Urothelium cell line (cell line): ENCODE measurements around the gene CHRNA4.
"Not testable (repeated sequence)": the region's sequence is repeated elsewhere in the genome, so short reads cannot be mapped to it uniquely, and the experiment has no call there.

Experiments used
- DNase-seq: peaks from one replicate; pipeline ENCODE4 v3.0.0; 2011; ENCODE audit warnings: low spot score, mixed read lengths
- FAIRE-seq: peaks from 2 replicates; lab custom pipeline; 2011; peaks lifted over from hg19 to GRCh38; lab: Jason Lieb, UNC

Gene CHRNA4

GRCh38 chr20:63350597-63351325 lies 10.4 kb downstream of the CHRNA4 start:
- FAIRE-seq: peak; percentile 99
- no peak for DNase-seq

GRCh38 chr20:63350196-63350595 lies 11.0 kb downstream of the CHRNA4 start:
- peak; percentile 99 for FAIRE-seq
- no peak for DNase-seq

GRCh38 chr20:63349516-63349895 lies 11.6 kb downstream of the CHRNA4 start:
- no peak for DNase-seq
- no peak for FAIRE-seq

DNA sequence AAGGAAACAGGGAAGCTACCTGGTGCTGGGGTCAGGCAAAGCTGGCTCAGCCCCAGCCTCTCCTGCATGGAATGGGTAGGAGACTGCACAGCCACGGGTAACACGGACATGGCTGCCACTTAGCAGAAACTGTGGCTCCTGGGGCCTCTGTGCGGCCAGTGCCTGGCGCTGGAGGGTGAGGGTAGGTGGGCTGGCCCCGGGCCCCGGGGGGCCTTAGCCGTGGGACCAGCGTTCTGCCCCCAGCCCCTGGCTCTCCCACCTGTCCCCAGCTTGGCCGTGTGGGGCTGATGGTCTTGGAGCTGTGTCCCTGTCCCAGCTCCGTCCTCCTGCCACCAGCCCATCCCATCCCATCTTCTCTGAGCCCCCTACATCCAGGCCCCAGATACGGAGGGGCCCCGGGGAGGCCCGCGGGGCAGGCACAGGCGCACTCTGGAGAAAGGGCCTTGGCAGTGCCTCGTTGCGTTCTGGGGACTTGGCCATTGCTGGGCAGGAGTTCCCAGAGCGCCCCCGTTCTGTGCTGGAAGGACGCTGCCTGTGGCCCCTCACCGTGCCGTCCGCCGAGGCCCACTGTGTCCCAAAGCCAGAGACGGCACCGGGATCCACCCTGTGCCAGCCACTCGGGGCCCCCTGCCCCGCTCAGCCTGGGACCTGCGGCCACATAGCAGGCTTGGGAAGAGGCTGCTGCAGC lies 12.2 kb downstream of the CHRNA4 start:
- DNase-seq (no peak), FAIRE-seq (no peak)

DNA sequence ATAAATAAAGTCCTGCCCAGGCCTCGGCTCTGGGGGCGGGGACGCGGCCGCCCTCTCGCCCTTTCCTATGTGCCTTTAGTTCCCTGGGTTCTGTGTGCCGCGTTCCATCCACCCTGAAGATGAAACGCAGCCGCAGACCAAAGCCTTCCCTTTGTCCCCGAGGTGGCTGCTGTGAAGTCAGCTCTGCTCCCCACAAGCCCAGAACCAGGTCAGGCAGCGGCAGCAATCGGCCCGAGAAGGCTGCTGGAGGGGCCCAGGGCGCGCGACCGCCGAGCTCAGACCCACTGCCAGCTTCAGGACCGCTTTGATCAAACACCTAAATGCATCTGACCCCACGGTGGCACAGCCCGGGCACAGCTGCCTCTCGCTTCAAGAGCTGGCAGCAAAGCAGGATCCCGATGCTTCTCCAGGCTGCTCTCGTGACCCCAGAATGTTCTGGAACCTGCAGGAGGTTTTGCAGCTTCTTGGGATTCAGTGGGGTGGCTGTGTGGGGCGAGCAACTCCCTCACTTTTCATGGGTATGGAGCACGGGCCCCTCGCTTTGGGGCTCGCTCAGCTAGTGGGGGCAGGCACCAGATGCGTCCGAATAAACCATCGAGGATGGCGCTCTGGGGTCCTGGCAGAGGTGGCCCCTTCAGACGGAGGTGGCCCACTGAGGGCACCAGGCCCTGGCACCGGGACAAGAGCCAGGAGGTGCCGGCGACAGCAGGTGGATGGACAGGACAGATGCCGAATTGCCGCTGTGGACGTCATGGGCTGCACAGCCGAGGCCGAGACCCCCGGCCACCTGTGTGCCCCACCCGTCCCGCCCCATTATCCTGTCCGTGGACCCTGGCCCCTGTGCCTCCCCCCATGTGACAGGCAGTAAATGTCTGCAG lies 13.0 kb downstream of the CHRNA4 start:
- FAIRE-seq: no peak
- DNase-seq: no peak

DNA sequence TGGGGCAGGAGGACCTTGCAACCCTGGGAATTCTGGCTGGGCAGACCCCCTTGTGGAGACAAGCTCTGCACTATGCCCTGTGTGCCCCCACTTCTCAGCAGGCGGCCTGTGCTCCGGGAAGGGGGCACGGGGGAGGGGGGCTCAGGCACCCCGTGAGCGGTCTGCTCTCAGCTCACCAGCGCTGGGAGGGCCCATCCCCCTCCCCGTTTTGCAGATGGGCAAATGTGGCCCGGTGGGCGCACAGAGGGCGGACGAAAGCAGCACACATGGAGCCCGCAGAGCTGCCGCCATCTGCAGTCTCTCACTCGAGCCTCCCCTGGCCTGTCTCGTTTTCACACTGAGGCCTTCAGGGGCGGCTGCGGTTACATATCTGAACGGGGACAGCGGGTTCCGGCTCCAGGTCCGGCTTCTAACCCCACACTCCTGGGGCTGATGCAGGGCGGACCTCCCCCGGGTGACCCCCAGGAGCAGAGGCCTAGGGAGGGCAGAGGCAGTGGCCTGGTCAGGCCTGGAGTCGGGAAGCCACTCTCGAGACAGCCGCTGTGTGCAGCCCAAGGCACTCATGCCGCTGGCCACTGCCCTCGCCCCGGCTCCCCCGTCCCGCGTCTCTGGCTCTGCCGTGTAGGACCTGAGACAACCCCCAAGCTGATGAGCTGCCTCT lies 13.9 kb downstream of the CHRNA4 start:
- DNase-seq: no peak
- peak; percentile 74 for FAIRE-seq

DNA sequence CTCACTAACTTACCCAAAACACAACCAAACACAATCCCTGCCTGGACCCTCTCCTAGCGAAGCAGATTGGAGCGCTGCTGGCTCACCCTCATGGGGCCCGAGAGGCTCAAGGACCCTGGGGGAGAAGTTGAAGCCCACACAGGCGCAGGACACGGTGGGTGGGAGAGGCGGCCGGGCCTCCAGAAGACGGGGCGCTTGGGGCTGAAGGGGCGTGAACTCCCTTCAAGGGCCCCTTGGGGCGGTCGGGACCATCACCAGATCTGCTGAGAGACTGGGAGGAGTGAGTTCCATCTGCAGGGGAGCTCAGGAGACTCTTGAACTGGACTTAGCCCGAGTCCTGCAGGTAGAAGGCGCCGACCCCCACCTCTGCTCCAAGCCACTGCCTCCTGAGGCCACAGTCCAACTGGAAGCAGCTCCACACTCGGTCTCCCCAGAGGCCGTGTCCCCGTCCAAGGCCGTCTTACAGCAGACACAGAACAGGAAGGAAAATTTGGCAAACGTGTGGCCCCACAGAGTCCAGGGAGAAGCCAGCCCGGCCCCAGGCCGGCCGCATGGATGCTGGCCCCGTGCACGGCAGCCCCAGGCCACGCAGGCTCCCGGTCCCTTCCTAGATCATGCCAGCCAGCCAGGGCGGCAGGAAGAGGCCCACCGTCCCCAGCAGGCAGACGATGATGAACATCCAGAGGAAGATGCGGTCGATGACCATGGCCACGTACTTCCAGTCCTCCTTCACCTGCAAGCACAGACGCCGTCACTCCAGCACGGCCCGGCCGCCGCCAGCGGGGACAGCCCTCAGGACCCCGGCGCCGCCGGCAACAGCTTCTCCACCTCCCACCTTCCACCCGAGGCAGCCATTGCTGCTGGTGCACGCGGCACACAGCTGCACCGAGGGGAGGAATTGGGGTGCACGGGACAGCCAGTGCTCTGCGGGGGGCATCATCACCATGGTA lies 14.7 kb downstream of the CHRNA4 start:
- FAIRE-seq (peak; percentile 17), DNase-seq (no peak)

DNA sequence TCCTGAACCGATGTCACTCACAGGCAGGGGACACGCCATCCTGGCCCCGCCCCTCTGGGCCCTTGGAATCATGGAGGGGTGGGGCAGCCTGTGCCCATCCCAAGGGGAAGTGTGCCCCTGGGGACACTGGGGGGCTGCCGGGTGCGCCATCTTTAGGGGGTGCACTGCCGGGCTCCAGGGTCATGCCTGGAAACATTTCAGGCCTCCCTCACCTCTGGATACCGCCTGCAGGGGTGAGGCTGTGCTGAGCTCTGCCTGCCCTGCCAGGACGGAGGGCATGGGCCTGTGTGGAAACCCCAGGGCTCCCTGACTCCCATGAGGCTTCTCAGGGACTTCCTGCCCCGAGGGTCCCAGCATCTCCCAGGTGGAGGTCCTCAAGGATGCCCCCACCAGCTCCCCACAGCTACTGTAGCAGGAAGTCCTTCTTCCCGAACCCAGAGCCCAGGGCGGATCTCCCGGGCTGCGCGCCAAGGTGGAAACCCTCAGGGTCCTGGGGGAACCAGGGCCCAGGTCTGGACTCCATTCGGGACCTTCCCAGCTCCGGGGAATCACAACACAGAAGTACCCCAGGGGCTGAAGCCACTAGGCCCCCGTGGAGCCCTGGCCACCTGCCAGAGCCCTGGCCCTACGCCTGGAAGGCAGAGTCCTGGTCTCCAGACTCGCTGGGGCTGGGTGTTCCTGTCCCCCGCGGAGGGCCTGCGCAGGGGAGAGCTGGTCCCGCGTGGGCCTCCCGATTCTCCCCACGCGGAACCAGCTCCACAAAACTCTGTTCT lies 15.6 kb downstream of the CHRNA4 start:
- no peak for FAIRE-seq
- no peak for DNase-seq

DNA sequence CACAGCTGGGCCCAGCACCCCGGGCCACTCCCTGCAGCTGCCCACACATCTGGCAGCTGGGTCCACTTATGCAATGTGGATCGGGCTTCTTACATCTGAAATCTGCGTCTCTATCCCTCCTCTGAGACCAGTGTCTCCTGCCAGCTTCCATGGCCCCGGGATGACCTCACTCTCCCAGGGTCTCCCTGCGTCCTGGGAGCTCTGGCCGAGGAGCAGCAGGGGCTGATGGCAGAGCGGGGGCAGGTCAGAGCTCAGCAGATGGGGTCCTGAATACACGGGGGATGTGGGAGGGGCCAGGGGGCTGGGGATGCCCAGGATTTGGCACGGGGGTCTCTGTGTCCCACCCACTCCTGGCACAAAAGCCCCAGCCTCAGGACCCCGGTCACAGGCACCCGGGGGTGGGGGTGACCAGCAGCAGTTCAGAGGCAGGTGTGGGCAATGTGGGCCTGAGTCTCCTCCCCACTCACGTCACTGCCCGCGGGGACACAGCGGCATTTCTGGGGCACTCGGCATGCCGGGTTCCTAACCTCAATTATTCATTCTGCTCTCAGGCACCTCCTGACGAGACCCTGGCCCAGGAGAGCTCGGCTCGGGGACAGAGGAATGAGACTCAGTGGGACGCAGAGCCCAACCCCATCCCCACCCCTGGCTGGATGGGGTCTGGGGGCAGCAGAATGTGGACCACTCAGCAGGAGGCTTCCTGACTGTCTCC lies 16.4 kb downstream of the CHRNA4 start:
- FAIRE-seq: peak; percentile 32

DNA sequence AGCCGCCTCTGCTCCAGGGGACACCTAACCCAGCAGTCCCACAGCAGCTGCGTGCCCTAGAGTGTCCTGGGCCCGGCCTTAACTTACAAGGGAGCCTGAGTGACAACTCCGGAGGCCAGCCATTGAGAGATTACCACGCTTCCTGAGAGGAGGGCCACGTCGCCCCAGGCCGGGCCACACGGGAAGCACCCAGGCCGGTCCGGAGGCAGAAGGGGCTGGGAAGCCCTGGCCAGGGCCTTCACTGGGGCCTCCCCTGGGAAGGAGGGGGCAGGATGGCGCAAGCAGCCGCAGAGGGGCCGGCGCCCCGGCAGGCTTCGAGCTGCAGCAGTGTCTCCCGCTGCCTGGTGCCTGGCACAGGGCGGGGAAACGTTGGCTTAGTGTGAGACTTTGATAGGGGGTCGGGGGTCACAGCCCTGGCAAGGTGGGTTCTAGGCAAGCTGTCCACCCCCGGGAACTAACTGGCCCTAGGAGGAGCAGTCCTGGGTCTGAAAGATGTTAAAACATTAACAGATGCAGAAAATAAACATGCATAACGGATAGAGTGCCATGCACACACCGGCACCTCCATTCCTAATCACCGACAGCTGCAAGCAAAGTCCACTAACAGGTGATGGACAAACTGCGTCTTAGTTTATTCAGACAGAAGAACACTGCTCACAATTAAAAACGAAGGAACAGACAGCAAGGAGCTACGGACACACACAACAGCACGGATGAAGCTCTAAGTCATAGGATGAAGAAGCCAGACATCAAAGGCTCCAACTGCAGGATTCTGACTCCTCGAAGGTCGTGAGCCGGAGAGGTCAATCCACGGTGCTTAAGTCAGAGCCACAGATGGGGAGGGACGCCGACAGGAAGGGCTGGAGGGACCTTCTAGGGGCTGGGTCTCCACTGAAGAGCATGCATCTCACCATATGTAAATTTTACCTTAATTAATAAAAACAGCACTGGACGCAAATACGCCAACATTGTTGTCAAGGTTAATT lies 17.4 kb downstream of the CHRNA4 start:
- FAIRE-seq (peak; percentile 48), DNase-seq (no peak)

More for the DNA sequence above, 16.4 kb downstream of the CHRNA4 start:
- no peak for DNase-seq

DNA sequence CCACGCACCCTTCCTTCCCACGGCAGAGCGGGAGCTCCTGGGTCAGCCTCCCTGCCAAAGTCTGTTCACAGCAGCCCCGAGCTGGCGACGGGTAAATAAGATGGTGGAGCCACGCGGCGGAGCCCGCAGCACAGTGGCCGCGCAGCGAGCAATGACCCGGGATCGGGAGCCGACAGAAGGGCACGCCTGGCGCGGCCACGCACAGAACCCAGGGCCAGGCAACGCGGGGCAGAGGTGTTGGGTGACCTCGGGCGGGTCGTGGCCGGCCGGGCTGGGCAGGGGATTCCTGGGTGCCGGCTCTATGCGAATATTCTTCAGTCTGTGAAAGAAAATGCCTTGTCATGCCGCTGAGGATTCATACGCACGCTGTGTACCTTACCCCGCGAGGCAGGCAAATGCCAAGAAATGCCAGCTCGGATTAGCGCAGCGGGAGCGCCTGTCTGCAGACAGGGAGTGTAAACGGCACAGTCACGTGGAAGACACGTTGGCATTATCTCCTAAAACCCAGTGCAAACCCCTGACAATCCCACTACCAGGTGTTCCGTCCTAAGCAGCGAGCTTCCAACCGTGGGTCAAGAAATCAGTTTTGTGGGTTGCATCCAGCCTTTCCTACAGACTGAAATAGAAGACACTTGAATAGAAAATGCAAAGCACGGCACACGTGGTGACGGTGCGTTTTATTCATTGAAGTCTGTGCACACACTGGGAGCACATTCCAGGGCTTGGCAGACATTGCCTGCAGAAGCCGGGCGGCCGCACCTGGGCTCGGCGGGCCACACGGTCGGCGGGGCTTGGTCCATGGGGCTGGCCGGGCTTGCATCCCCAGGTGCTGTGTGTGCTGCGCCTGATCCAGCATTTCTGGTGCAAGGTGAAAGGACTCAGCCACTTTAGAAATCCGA lies 18.3 kb downstream of the CHRNA4 start:
- peak; percentile 89 for FAIRE-seq
- no peak for DNase-seq

- not testable (repeated sequence) for DNase-seq
- peak; percentile 99 for FAIRE-seq
Measured at GRCh38 chr20:63340158-63340688, 20.9 kb downstream of the CHRNA4 start.

DNA sequence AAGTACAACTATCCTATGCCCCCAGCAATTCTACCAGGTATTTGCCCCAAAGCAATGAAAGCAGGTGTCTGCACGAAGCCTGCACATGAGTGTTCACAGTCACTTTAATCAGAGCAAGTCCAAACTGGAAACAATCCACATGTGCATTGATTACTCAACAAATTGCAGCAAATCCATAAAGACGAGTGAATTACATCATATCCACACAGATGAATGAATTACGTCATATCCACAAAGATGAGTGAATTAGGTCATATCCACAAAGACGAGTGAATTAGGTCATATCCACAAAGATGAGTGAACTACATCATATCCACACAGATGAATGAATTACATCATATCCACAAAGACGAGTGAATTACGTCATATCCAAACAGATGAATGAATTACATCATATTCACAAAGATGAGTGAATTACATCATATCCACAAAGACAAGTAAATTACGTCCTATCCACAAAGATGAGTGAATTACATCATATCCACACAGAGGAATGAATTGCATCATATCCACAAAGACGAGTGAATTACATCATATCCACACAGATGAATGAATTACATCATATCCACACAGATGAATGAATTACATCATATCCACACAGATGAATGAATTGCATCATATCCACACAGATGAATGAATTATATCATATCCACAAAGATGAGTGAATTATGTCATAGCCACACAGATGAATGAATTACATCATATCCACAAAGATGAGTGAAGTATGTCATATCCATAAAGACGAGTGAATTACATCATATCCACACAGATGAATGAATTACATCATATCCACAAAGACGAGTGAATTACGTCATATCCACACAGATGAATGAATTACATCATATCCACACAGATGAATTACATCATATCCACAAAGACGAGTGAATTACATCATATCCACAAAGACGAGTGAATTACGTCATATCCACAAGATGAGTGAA lies 21.7 kb downstream of the CHRNA4 start:
- not testable (repeated sequence) for DNase-seq, FAIRE-seq

DNA sequence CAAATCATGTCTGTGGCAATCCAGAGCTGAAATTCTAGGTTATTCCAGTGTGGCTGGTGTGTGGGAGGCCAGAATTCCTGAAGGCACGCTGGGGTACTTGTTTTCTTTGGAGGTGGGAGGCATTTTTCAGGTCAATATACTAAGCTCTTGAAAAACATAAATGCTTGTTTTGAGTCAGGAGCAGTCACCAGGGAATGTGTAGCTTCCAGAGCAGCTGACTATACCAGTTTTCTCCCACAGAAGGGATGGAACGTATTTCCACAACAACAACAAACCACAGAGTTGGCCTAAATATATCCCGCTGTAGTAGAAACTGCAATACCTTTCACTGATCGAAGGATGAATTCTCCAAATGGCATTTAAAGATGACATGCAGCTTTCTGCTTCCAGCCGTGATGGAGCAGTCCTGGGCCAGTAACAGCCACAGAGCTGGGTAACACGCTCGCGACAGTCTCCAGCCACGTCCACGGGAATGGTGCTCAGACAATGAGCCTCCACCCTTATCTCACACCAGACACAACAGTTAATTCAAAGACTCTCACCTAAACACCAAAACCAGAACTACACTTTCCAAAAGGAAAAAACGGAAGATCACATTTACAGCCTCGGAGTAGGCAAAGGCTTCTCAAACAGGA lies 23.2 kb downstream of the CHRNA4 start:
- no peak for FAIRE-seq
- no peak for DNase-seq
